GM21619 (cell line): ENCODE measurements around the gene MRTFA.
"Not testable (repeated sequence)": the region's sequence is repeated elsewhere in the genome, so short reads cannot be mapped to it uniquely, and the experiment has no call there.

Source experiments
- ATAC-seq: cut with Tn5 transposase; IDR thresholded peaks from one replicate; pipeline ENCODE4 v1.9.1; 2021; ENCODE audit not compliant: unreplicated experiment

MRTFA gene

GRCh38 chr22:40628354-40629042, 8.0 kb downstream of the MRTFA start:
- ATAC-seq, result no peak

GRCh38 chr22:40627612-40628011, 8.9 kb downstream of the MRTFA start:
- no peak for ATAC-seq

GRCh38 chr22:40626851-40627250, 9.7 kb downstream of the MRTFA start:
- no peak for ATAC-seq

- ATAC-seq, result not testable (repeated sequence)
These were observed 10.7 kb downstream of the MRTFA start for GRCh38 chr22:40625794-40626193.

GRCh38 chr22:40625281-40625680, 11.2 kb downstream of the MRTFA start:
- ATAC-seq, result not testable (repeated sequence)

GRCh38 chr22:40624770-40625169, 11.7 kb downstream of the MRTFA start:
- ATAC-seq, result no peak

GRCh38 chr22:40621309-40622151, 15.0 kb downstream of the MRTFA start:
- no peak for ATAC-seq

- no peak for ATAC-seq
These were observed 16.0 kb downstream of the MRTFA start for GRCh38 chr22:40620464-40621046.

GRCh38 chr22:40618400-40618799, 18.1 kb downstream of the MRTFA start:
- ATAC-seq, result no peak

- ATAC-seq, result no peak
These were observed 19.9 kb downstream of the MRTFA start for GRCh38 chr22:40616578-40616977.

- no peak for ATAC-seq
These were observed 23.5 kb downstream of the MRTFA start for GRCh38 chr22:40613067-40613466.

GRCh38 chr22:40612291-40612751, 24.2 kb downstream of the MRTFA start:
- ATAC-seq, result no peak

- no peak for ATAC-seq
These were observed 24.9 kb downstream of the MRTFA start for GRCh38 chr22:40611606-40612005.

- no peak for ATAC-seq
These were observed 26.1 kb downstream of the MRTFA start for GRCh38 chr22:40610329-40610850.

GRCh38 chr22:40609216-40609615, 27.3 kb downstream of the MRTFA start:
- no peak for ATAC-seq

GRCh38 chr22:40607506-40607905, 29.0 kb downstream of the MRTFA start:
- no peak for ATAC-seq

GRCh38 chr22:40606306-40606705, 30.2 kb downstream of the MRTFA start:
- ATAC-seq, result no peak

GRCh38 chr22:40605761-40606160, 30.8 kb downstream of the MRTFA start:
- no peak for ATAC-seq

- ATAC-seq, result no peak
These were observed 33.4 kb downstream of the MRTFA start for GRCh38 chr22:40603088-40603605.

GRCh38 chr22:40602231-40602630, 34.3 kb downstream of the MRTFA start:
- ATAC-seq, result no peak

- ATAC-seq, result no peak
These were observed 36.8 kb downstream of the MRTFA start for GRCh38 chr22:40599731-40600130.
